GM18861 (cell line): ENCODE measurements around the gene SELENOK.

Experiments
- ATAC-seq: cut with Tn5 transposase; IDR thresholded peaks from one replicate; pipeline ENCODE4 v1.9.1; 2021; ENCODE audit not compliant: unreplicated experiment

The SELENOK gene

GRCh38 chr3:53843195-53844177 lies 48.2 kb downstream of the SELENOK start:
- peak; percentile 52 for ATAC-seq

- no peak for ATAC-seq
Observed at GRCh38 chr3:53842436-53843194, 49.0 kb downstream of the SELENOK start.

GRCh38 chr3:53841296-53841695 lies 50.4 kb downstream of the SELENOK start:
- no peak for ATAC-seq

- ATAC-seq: no peak
Observed at GRCh38 chr3:53837331-53837730, 54.3 kb downstream of the SELENOK start.

- no peak for ATAC-seq
Observed at GRCh38 chr3:53836084-53836872, 55.4 kb downstream of the SELENOK start.

GRCh38 chr3:53835257-53835656 lies 56.4 kb downstream of the SELENOK start:
- no peak for ATAC-seq

- no peak for ATAC-seq
Observed at GRCh38 chr3:53834429-53835095, 57.1 kb downstream of the SELENOK start.
